HepG2 (cell line): ENCODE measurements around the gene ZIK1. TPM values are rescaled to one million over a fixed set of nuclear protein-coding genes. Genes with fewer than 3 reads are reported as not detected.

Experiments
- ARNTL ChIP-seq: sonication (generic); formaldehyde crosslinking; IDR thresholded peaks from 2 replicates; pipeline ENCODE4 v1.4.0; 2020; ENCODE audit warnings: mild to moderate bottlenecking, missing genetic modification reagents
- HNF4G ChIP-seq, 2 experiments: sonication (generic) in 1 of 2; formaldehyde crosslinking in 1 of 2; IDR thresholded peaks; 2 replicates each; pipeline versions ENCODE4 v1.4.0 to v1.6.1; 2011 to 2020; ENCODE audit warnings: borderline replicate concordance in 2 of 2, low read depth in 2 of 2, mild to moderate bottlenecking in 2 of 2, low read length in 1 of 2, missing genetic modification reagents in 1 of 2, moderate library complexity in 1 of 2
- MLXIP ChIP-seq: sonication (generic); formaldehyde crosslinking; IDR thresholded peaks from 2 replicates; pipeline ENCODE4 v1.9.0; 2021; ENCODE audit warnings: missing genetic modification reagents, borderline replicate concordance
- NFE2 ChIP-seq: sonication (generic); formaldehyde crosslinking; IDR thresholded peaks from 2 replicates; pipeline ENCODE4 v1.4.0; 2020; ENCODE audit warnings: missing genetic modification reagents
- PHF8 ChIP-seq: sonication (generic); formaldehyde crosslinking; IDR thresholded peaks from 2 replicates; pipeline ENCODE4 v1.5.0; 2020; ENCODE audit warnings: missing genetic modification reagents
- RFX1 ChIP-seq: fragments of 450-650 bp; IDR thresholded peaks from 2 replicates; pipeline ENCODE4 v1.6.1; 2017
- STAT6 ChIP-seq: sonication (generic); formaldehyde crosslinking; IDR thresholded peaks from 2 replicates; pipeline ENCODE4 v1.4.0; 2020; ENCODE audit warnings: missing genetic modification reagents, mild to moderate bottlenecking, borderline replicate concordance
- ZC3H13 ChIP-seq: sonication (generic); formaldehyde crosslinking; IDR thresholded peaks from 2 replicates; pipeline ENCODE4 v1.8.1; 2023; ENCODE audit warnings: mild to moderate bottlenecking, missing genetic modification reagents, moderate library complexity
- ZHX2 ChIP-seq, 2 experiments: sonication (generic) in 1 of 2; formaldehyde crosslinking in 1 of 2; IDR thresholded peaks; 2 replicates each; pipeline versions ENCODE4 v1.6.1 to v1.9.0; 2014 to 2022; ENCODE audit warnings: antibody characterized with exemption in 1 of 2, borderline replicate concordance in 1 of 2, inconsistent platforms in 1 of 2, low read depth in 1 of 2, missing genetic modification reagents in 1 of 2
- ZNF383 ChIP-seq: sonication (generic); formaldehyde crosslinking; IDR thresholded peaks from 2 replicates; pipeline ENCODE4 v1.4.0; 2020; ENCODE audit warnings: missing genetic modification reagents, mild to moderate bottlenecking, borderline replicate concordance
- ZNF639 ChIP-seq: conservative IDR thresholded peaks from 2 replicates; pipeline ENCODE4 v1.6.1; 2018; ENCODE audit warnings: missing genetic modification reagents
- ZNF660 ChIP-seq: sonication (generic); formaldehyde crosslinking; IDR thresholded peaks from 2 replicates; pipeline ENCODE4 v1.5.1; 2020; ENCODE audit warnings: mild to moderate bottlenecking, low read depth, missing genetic modification reagents, borderline replicate concordance
- ZNF766 ChIP-seq: sonication (generic); formaldehyde crosslinking; IDR thresholded peaks from 2 replicates; pipeline ENCODE4 v1.5.0; 2020; ENCODE audit warnings: missing genetic modification reagents, borderline replicate concordance
- ZSCAN29 ChIP-seq: sonication (generic); formaldehyde crosslinking; conservative IDR thresholded peaks from 2 replicates; pipeline ENCODE4 v1.4.0; 2020; ENCODE audit warnings: mild to moderate bottlenecking, missing genetic modification reagents
- polyA plus RNA-seq, 8 experiments: library from polyadenylated mRNA; depleted of rRNA in 3 of 8; stranded (reverse) in 7 of 8; unstranded in 1 of 8; fragments of >200 nt; fragmentation: Illumina TruSeq in 4 of 8; extraction: Trizol in 4 of 8; gene quantifications; 2 replicates each; pipeline versions ENCODE4 v1.2.1 to v1.2.3, GENCODE V29; 2011 to 2016; ENCODE audit warnings: low read depth in 4 of 8, missing spikeins in 1 of 8, mixed read lengths in 1 of 8; ENCODE audit not compliant: insufficient read depth in 1 of 8
- total RNA-seq, 5 experiments: library from RNA; depleted of rRNA; stranded (reverse); fragments of >200 nt; fragmentation: Illumina TruSeq; extraction: Trizol; gene quantifications; 2 replicates each; pipeline ENCODE4 v1.2.3, GENCODE V29; 2016; ENCODE audit warnings: low read depth in 1 of 5

ZIK1 gene
- total and polyA plus RNA-seq, 2 of the 13 experiments (the other 11 are each of a cell fraction or from before 2014, with no cell fraction given): 2.1 to 7.2 TPM

GRCh38 chr19:57632987-57633831 is 49.3 kb downstream of the ZIK1 start, which contains the start of gene ZNF211 (continued):
- TF ChIP-seq ZNF660 (CRISPR knock-in tag) (no peak), NFE2 (CRISPR knock-in tag) (no peak), RFX1 (no peak), ZSCAN29 (CRISPR knock-in tag) (0 out of 2 replicates have a peak, but pooled peaks have one; percentile 57), MLXIP (no peak), PHF8 (CRISPR knock-in tag) (peak; percentile 90), ZNF766 (CRISPR knock-in tag) (no peak), ZNF639 (no peak), ZNF383 (no peak), STAT6 (CRISPR knock-in tag) (no peak), ZC3H13 (no peak), HNF4G (IDR thresholded peaks at IDR 0.05; ENCODE audit: borderline replicate concordance, low read depth, low read length) (no peak), HNF4G (CRISPR knock-in tag; IDR thresholded peaks at IDR 0.05; ENCODE audit: borderline replicate concordance, low read depth) (no peak), ZHX2 (IDR thresholded peaks at IDR 0.05; ENCODE audit: low read depth) (peak; percentile 63; the same call in 1 of the 2 replicates), ZHX2 (CRISPR knock-in tag; IDR thresholded peaks at IDR 0.05; ENCODE audit: borderline replicate concordance) (no peak), ARNTL (no peak)
